HepG2 (cell line): Measurements from ENCODE around the gene LPIN3. TPM values are rescaled to one million over a fixed set of nuclear protein-coding genes. Genes with fewer than 3 reads are reported as not detected.

Experiments
- CHD4 ChIP-seq: fragments of 200-600 bp; sonication (generic); IDR thresholded peaks from 2 replicates; pipeline ENCODE4 v1.7.0; 2017; ENCODE audit warnings: mild to moderate bottlenecking, low read length, borderline replicate concordance
- HNRNPL ChIP-seq: fragments of 200-400 bp; formaldehyde crosslinking; IDR thresholded peaks from 2 replicates; pipeline ENCODE4 v1.6.1; 2017; ENCODE audit warnings: mild to moderate bottlenecking, low read depth, low read length
- MXI1 ChIP-seq: IDR thresholded peaks from 3 replicates; pipeline ENCODE4 v1.6.1; 2012; ENCODE audit warnings: low read depth, low read length, inconsistent platforms, borderline replicate concordance
- SALL2 ChIP-seq: sonication (generic); formaldehyde crosslinking; IDR thresholded peaks from 2 replicates; pipeline ENCODE4 v1.8.1; 2023; ENCODE audit warnings: mild to moderate bottlenecking, missing genetic modification reagents, inconsistent platforms
- STAG1 ChIP-seq: sonication (generic); formaldehyde crosslinking; IDR thresholded peaks from 2 replicates; pipeline ENCODE4 v1.4.0; 2020; ENCODE audit warnings: missing genetic modification reagents
- YY1 ChIP-seq: IDR thresholded peaks from 2 replicates; pipeline ENCODE4 v1.6.1; 2011; ENCODE audit warnings: low read length, low read depth, moderate library complexity, mild to moderate bottlenecking; ENCODE audit not compliant: insufficient read depth, insufficient replicate concordance
- ZNF337 ChIP-seq: sonication (generic); formaldehyde crosslinking; IDR thresholded peaks from 2 replicates; pipeline ENCODE4 v1.5.1; 2020; ENCODE audit warnings: missing genetic modification reagents, low read depth, mild to moderate bottlenecking, borderline replicate concordance
- ZNF484 ChIP-seq: sonication (generic); formaldehyde crosslinking; IDR thresholded peaks from 2 replicates; pipeline ENCODE4 v1.5.1; 2020; ENCODE audit warnings: mild to moderate bottlenecking, low read depth, missing genetic modification reagents, borderline replicate concordance
- polyA plus RNA-seq, 8 experiments: library from polyadenylated mRNA; depleted of rRNA in 3 of 8; stranded (reverse) in 7 of 8; unstranded in 1 of 8; fragments of >200 nt; fragmentation: Illumina TruSeq in 4 of 8; extraction: Trizol in 4 of 8; gene quantifications; 2 replicates each; pipeline versions ENCODE4 v1.2.1 to v1.2.3, GENCODE V29; 2011 to 2016; ENCODE audit warnings: low read depth in 4 of 8, missing spikeins in 1 of 8, mixed read lengths in 1 of 8; ENCODE audit not compliant: insufficient read depth in 1 of 8
- total RNA-seq, 5 experiments: library from RNA; depleted of rRNA; stranded (reverse); fragments of >200 nt; fragmentation: Illumina TruSeq; extraction: Trizol; gene quantifications; 2 replicates each; pipeline ENCODE4 v1.2.3, GENCODE V29; 2016; ENCODE audit warnings: low read depth in 1 of 5
- TF ChIP-seq, protein P1 (sequence below): sonication (generic); formaldehyde crosslinking; IDR thresholded peaks from 2 replicates; pipeline ENCODE4 v1.9.0; 2021; ENCODE audit warnings: mild to moderate bottlenecking, missing genetic modification reagents
- TF ChIP-seq, protein P2 (sequence below): sonication (generic); formaldehyde crosslinking; IDR thresholded peaks from one replicate; pipeline ENCODE4 v1.5.1; 2020; ENCODE audit warnings: mild to moderate bottlenecking, missing genetic modification reagents; ENCODE audit errors: not compliant biosample characterization
- TF ChIP-seq, protein P3 (sequence below): sonication (generic); formaldehyde crosslinking; IDR thresholded peaks from 2 replicates; pipeline ENCODE4 v1.4.0; 2020; ENCODE audit warnings: missing genetic modification reagents, borderline replicate concordance

Gene LPIN3
- total and polyA plus RNA-seq, 2 of the 13 experiments (the other 11 are each of a cell fraction or from before 2014, with no cell fraction given): 14.2 to 28.6 TPM

DNA sequence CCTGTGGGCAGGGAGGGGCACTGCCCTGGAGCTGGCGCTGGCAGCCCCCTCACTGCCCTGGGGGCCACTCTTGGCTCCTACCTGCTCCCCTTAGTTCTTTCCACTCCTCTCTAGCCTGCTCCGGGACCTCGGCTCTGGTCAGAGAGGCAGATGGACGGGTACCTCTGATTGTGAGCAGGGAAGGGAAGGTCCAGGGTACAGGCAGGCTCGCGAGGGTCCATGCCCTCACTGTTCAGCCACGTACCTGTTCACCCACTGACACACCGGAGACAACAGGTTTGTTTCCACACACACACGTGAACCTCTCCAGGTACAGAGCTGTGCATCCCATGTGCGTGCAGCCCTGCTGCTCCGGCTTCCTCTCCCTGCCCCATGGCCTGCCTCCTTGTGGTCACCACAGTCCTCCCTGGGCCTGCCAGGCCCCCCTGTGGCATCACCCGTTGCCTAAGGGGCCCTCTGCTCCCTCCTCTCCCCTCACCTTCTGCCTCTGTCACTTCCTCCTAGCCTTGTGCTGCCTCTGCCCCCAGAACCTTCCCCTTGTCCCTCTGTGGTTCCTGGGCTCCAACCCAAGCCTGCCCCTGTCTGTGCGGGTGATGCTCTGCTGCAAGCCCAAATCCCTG is 23.7 kb downstream of the LPIN3 start (continued):
- TF ChIP-seq STAG1 (CRISPR knock-in tag): 0 out of 2 replicates have a peak, but pooled peaks have one; percentile 14
- no peak for TF ChIP-seq CHD4
- TF ChIP-seq, protein P1, sequence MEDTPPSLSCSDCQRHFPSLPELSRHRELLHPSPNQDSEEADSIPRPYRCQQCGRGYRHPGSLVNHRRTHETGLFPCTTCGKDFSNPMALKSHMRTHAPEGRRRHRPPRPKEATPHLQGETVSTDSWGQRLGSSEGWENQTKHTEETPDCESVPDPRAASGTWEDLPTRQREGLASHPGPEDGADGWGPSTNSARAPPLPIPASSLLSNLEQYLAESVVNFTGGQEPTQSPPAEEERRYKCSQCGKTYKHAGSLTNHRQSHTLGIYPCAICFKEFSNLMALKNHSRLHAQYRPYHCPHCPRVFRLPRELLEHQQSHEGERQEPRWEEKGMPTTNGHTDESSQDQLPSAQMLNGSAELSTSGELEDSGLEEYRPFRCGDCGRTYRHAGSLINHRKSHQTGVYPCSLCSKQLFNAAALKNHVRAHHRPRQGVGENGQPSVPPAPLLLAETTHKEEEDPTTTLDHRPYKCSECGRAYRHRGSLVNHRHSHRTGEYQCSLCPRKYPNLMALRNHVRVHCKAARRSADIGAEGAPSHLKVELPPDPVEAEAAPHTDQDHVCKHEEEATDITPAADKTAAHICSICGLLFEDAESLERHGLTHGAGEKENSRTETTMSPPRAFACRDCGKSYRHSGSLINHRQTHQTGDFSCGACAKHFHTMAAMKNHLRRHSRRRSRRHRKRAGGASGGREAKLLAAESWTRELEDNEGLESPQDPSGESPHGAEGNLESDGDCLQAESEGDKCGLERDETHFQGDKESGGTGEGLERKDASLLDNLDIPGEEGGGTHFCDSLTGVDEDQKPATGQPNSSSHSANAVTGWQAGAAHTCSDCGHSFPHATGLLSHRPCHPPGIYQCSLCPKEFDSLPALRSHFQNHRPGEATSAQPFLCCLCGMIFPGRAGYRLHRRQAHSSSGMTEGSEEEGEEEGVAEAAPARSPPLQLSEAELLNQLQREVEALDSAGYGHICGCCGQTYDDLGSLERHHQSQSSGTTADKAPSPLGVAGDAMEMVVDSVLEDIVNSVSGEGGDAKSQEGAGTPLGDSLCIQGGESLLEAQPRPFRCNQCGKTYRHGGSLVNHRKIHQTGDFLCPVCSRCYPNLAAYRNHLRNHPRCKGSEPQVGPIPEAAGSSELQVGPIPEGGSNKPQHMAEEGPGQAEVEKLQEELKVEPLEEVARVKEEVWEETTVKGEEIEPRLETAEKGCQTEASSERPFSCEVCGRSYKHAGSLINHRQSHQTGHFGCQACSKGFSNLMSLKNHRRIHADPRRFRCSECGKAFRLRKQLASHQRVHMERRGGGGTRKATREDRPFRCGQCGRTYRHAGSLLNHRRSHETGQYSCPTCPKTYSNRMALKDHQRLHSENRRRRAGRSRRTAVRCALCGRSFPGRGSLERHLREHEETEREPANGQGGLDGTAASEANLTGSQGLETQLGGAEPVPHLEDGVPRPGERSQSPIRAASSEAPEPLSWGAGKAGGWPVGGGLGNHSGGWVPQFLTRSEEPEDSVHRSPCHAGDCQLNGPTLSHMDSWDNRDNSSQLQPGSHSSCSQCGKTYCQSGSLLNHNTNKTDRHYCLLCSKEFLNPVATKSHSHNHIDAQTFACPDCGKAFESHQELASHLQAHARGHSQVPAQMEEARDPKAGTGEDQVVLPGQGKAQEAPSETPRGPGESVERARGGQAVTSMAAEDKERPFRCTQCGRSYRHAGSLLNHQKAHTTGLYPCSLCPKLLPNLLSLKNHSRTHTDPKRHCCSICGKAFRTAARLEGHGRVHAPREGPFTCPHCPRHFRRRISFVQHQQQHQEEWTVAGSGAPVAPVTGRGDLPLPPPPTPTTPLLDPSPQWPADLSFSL (CRISPR knock-in tag): no peak
- no peak for TF ChIP-seq ZNF484 (CRISPR knock-in tag)
- TF ChIP-seq, protein P2, sequence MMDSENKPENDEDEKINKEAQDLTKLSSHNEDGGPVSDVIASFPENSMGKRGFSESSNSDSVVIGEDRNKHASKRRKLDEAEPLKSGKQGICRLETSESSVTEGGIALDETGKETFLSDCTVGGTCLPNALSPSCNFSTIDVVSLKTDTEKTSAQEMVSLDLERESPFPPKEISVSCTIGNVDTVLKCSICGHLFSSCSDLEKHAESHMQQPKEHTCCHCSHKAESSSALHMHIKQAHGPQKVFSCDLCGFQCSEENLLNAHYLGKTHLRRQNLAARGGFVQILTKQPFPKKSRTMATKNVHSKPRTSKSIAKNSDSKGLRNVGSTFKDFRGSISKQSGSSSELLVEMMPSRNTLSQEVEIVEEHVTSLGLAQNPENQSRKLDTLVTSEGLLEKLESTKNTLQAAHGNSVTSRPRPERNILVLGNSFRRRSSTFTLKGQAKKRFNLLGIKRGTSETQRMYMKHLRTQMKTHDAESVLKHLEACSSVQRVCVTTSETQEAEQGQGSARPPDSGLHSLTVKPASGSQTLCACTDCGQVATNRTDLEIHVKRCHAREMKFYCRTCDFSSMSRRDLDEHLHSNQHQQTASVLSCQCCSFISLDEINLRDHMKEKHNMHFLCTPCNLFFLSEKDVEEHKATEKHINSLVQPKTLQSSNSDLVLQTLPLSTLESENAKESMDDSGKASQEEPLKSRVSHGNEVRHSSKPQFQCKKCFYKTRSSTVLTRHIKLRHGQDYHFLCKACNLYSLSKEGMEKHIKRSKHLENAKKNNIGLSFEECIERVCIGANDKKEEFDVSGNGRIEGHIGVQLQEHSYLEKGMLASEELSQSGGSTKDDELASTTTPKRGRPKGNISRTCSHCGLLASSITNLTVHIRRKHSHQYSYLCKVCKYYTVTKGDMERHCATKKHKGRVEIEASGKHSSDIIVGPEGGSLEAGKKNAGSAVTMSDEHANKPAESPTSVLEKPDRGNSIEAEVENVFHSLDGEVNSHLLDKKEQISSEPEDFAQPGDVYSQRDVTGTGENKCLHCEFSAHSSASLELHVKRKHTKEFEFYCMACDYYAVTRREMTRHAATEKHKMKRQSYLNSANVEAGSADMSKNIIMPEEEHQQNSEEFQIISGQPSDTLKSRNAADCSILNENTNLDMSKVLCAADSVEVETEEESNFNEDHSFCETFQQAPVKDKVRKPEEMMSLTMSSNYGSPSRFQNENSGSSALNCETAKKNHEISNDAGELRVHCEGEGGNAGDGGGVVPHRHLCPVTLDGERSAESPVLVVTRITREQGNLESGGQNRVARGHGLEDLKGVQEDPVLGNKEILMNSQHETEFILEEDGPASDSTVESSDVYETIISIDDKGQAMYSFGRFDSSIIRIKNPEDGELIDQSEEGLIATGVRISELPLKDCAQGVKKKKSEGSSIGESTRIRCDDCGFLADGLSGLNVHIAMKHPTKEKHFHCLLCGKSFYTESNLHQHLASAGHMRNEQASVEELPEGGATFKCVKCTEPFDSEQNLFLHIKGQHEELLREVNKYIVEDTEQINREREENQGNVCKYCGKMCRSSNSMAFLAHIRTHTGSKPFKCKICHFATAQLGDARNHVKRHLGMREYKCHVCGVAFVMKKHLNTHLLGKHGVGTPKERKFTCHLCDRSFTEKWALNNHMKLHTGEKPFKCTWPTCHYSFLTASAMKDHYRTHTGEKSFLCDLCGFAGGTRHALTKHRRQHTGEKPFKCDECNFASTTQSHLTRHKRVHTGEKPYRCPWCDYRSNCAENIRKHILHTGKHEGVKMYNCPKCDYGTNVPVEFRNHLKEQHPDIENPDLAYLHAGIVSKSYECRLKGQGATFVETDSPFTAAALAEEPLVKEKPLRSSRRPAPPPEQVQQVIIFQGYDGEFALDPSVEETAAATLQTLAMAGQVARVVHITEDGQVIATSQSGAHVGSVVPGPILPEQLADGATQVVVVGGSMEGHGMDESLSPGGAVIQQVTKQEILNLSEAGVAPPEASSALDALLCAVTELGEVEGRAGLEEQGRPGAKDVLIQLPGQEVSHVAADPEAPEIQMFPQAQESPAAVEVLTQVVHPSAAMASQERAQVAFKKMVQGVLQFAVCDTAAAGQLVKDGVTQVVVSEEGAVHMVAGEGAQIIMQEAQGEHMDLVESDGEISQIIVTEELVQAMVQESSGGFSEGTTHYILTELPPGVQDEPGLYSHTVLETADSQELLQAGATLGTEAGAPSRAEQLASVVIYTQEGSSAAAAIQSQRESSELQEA (CRISPR knock-in tag): no peak
- no peak for TF ChIP-seq YY1
- TF ChIP-seq ZNF337 (CRISPR knock-in tag): no peak
- no peak for TF ChIP-seq SALL2 (CRISPR knock-in tag)
- 0 out of 2 replicates have a peak, but pooled peaks have one; percentile 56 for TF ChIP-seq HNRNPL
- TF ChIP-seq MXI1: 0 out of 3 replicates have a peak, but pooled peaks have one; percentile 8
- TF ChIP-seq, protein P3, sequence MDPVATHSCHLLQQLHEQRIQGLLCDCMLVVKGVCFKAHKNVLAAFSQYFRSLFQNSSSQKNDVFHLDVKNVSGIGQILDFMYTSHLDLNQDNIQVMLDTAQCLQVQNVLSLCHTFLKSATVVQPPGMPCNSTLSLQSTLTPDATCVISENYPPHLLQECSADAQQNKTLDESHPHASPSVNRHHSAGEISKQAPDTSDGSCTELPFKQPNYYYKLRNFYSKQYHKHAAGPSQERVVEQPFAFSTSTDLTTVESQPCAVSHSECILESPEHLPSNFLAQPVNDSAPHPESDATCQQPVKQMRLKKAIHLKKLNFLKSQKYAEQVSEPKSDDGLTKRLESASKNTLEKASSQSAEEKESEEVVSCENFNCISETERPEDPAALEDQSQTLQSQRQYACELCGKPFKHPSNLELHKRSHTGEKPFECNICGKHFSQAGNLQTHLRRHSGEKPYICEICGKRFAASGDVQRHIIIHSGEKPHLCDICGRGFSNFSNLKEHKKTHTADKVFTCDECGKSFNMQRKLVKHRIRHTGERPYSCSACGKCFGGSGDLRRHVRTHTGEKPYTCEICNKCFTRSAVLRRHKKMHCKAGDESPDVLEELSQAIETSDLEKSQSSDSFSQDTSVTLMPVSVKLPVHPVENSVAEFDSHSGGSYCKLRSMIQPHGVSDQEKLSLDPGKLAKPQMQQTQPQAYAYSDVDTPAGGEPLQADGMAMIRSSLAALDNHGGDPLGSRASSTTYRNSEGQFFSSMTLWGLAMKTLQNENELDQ (CRISPR knock-in tag): no peak
